ENCODE measurements around the gene GPC6. TPM values are rescaled to one million over a fixed set of nuclear protein-coding genes. Genes with fewer than 3 reads are reported as not detected.
"Not testable (repeated sequence)": the region's sequence is repeated elsewhere in the genome, so short reads cannot be mapped to it uniquely, and the experiment has no call there.

GPC6 gene
- 10 to 100 TPM; 35.9 to 61.9 TPM for total RNA-seq
- long read RNA-seq, donor 1, partial matches to known transcripts, result 2 of 61 reads
- long read RNA-seq, donor 1, other reads (novel, unspliced or antisense), result 58 of 61 reads
- long read RNA-seq, donor 2, partial matches to known transcripts, result 1 of 14 reads
- long read RNA-seq, donor 2, other reads (novel, unspliced or antisense), result 11 of 14 reads

DNA sequence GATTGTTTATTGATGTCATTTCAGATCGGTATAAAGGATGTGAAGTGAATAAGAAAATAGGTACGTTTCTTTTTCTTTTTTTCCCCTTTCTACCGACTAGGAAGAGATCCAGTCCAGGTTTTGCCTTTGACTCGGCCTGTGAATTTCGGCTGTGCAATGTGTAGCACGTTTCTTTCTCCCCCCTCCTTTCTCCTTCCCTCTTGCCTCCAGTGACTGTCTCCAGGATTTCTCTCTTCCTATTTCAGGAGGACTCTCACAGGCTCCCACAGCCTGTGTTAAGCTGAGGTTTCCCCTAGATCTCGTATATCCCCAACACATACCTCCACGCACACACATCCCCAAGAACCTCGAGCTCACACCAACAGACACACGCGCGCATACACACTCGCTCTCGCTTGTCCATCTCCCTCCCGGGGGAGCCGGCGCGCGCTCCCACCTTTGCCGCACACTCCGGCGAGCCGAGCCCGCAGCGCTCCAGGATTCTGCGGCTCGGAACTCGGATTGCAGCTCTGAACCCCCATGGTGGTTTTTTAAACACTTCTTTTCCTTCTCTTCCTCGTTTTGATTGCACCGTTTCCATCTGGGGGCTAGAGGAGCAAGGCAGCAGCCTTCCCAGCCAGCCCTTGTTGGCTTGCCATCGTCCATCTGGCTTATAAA lies at the start of gene GPC6:
GPC6 (plus strand) TSS at position 185 of the 657 bp plus-strand sequence.
- DNase-seq (ENCODE audit: low spot score), result peak; percentile 74
- intact Hi-C loops (cut with DNase I), result no loop called here

DNA sequence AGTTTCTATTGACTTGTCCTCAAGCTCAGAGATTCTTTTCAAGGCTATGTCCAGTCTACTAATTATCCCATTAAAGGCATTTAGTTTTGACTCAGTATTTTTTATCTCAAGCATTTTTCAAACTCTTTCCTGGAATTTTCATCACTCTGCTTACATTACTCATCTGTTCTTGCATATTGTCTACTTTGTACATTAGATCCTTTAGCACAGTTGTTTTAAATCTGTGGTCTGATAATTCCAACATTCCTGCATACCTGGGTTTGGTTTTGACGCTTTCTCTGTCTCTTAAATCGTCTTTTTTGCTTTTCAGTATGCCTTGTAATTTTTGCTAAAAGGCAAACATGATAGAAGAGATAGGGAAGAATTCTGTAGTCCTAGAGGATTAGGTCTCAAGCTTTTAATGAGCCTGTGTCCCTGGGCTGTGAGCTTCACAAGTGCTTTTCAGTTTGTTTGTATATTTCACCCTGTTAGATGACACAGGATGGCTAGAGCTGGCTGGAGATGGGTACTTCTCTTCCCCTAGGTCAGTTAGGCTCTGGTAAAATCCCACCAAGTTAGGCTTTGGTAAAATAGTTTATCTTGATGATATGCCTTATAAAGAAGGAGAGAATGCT lies 46.1 kb upstream of the GPC6 start:
- intact Hi-C loops (cut with DNase I), result no loop called here
- no peak for DNase-seq (ENCODE audit: low spot score)

DNA sequence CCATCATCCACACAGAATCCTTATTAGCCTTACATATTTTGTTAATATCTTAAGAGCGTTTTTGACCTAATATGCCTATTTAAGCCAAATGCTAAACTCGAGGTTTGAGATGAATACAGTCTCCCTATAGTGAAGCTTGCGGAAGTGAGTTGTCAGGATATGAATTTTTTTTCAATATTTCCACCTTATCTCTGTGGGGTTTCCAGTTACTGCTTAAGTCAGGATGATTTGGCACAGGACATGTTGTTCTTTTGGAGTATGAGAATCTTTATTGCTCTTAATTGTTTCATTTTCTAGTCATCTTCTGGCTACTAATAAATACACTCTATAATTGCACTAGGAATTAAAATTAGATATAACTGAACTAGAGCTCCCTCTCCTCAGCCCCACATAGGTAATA lies 44.2 kb upstream of the GPC6 start:
- no peak for DNase-seq (ENCODE audit: low spot score)
- intact Hi-C loops (cut with DNase I), result no loop called here

DNA sequence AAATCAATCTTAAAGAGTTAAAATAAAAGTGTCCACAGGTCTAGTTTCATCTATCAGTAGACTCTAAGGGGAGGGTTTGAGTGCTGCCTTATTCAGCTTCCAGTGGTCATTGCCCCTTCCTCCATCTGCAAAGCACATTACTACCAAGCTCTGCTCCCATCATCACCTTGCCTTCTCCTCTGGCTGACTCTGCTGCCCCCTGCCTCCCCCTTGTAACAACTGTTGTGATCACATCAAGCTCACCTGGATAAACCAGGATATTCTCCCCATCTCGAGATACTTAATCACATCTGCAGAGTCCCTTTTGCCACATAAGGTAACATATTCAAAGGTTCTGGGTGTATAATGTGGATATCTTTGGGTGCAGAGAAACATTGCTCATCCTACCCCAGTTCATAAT lies 43.3 kb upstream of the GPC6 start:
- intact Hi-C loops (cut with DNase I), result no loop called here
- no peak for DNase-seq (ENCODE audit: low spot score)

DNA sequence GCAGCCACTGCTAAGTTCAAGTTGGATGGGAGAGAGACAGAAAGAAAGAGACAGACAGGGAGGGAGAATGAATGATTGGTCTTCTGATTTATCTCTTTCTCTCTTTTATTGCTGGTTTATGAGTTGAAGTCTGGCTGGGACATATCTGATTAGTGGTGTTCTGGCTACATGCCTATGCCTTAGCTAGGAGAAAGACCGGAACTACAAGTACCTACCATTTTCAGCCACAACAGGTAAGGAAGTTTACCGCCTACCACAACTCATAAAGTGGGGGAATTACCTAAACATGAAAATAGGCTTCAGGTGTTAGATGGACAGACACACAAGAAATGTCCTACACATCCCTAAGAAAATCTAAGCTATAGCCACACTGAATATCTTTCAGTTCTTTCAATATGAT lies 36.6 kb upstream of the GPC6 start:
- intact Hi-C loops (cut with DNase I), result no loop called here
- no peak for DNase-seq (ENCODE audit: low spot score)

DNA sequence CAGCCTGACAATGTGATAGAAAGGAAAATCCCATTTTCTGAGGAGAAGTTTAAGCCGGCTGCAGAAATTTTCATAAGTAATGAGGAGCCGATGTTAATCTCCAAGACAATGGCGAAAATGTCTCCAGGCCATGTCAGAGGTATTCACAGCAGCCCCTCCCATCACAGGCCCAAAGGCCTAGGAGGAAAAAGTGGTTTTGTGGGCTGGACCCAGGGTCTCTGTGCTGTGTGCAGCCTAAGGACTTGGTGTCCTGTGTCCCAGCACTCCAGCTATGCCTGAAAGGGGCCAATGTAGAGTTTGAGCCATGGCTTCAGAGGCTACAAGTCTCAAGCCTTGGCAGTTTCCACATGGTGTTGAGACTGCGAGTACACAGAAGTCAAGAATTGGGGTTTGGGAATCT lies 32.9 kb upstream of the GPC6 start:
- no peak for DNase-seq (ENCODE audit: low spot score)
- intact Hi-C loops (cut with DNase I), result no loop called here

DNA sequence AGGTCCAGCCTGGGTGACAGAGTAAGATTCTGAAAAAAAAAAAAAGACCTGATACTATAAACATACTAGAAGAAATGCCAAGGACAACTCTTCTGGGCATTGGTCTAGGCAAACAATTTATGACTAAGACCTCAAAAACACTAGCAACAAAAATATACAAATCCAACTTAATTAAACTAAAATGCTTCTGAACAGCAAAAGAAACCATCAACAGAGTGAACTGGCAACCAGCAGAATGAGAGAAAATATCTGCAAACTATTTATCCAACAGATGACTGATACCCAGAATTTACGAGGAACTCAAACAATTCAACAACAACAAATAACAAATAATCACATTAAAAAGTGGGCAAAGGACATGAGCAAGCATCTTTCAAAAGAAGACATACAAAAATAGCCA lies 26.8 kb upstream of the GPC6 start:
- intact Hi-C loops (cut with DNase I), result no loop called here
- no peak for DNase-seq (ENCODE audit: low spot score)

DNA sequence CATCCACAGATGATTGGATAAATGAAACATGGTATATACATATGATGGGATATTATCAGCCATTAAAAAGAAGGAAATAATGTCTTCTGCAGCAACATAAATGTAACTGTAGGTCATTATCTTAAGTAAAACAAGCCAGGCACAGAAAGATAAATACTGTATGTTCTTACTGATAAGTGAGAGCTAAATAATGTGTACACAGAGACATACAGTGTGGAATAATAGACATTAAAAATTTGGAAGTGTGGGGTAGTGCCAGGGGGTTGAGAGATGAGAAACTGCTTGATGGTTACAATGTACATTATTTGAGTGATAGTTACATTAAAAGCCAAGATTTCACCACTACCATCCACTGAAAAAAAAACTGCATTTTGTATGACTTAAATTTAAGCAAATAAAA lies 26.0 kb upstream of the GPC6 start:
- DNase-seq (ENCODE audit: low spot score), result no peak
- intact Hi-C loops (cut with DNase I), result no loop called here

DNA sequence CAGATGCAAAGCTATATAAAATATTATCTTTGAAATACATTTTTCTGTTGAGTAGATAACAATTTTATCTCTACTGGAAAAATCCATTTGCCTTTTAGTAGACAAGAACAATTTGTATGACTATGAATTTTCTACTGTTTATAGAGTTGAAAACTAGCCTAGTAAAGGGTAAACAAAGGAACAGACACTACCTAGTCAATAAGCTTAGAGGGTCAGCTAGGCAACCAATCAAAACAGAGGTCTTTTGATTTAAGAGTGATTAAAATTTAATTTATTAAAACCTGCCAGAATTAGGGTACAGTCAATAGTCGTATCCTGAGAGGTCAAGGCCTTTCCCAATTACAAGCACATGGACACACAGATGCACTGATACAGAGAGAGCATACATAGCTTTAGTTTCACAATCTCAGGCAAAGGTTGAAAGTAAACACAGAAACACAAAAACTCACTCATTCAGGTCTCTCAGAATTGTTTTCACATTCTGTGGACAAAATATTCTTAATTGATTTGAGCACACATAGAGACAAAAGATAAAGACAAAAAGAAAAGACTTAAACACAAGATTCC lies 24.5 kb upstream of the GPC6 start:
- DNase-seq (ENCODE audit: low spot score), result no peak
- intact Hi-C loops (cut with DNase I), result no loop called here

DNA sequence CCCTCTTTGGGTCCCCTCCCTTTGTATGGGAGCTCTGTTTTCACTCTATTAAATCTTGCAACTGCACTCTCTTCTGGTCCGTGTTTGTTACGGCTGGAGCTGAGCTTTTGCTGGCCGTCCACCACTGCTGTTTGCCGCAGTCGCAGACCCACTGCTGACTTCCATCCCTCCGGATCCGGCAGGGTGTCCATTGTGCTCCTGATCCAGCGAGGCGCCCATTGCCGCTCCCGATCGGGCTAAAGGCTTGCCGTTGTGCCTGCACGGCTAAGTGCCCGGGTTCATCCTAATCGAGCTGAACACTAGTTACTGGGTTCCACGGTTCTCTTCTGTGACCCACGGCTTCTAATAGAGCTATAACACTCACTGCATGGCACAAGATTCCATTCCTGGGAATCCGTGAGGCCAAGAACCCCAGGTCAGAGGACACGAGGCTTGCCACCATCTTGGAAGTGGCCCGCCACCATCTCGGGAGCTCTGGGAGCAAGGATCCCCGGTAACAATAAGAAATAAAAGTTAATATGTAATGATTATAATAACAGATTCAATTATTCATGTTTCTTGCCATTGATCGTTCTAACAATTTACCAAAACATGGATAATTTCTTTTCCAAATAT lies 19.7 kb upstream of the GPC6 start:
- intact Hi-C loops (cut with DNase I); DNase-seq (ENCODE audit: low spot score): not testable (repeated sequence)

DNA sequence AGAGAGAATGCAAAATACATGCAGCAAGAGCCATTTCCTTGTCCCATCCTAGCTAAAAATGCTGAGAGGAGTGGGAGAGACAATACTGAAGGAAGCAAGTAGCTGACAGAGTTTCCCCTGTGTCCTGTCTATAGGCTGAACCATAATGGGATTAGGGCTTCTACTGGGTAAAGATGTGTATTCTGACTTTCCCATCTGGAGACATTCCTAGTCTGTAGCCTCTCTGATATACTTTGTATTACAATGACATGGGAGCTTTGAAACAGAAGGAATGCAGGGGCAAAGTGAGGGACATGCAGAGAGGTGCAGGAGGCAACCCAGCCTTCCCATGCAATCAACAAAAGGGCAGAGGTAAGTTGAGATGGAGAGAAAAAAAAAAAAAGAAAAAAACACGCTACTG lies 10.5 kb upstream of the GPC6 start:
- no peak for DNase-seq (ENCODE audit: low spot score)
- intact Hi-C loops (cut with DNase I), result no loop called here

DNA sequence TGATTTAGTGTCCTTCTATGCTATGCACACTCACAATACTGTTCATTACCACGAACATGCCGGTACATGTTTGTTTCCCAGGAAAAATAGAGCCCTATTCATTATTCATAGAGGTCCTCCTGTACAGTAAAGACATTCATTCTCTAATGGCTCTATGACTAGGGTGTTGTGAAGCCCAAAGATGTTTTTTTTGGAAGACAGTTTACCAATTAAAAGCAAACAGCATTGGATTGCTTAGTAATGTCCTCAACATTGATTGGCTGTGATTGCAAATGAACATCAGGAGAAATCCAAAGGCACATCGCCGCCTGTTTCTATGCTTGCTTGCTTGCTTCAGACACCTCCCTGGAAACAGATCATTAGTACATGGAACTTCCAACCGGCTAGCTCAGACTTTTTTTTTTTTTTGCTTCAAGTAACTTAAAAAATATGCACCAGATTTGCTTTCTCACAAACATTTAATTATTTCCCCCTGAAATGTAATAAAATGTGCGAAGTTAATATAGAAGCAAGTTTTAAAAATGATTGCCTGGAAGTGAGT lies 8.8 kb upstream of the GPC6 start:
- no peak for DNase-seq (ENCODE audit: low spot score)
- intact Hi-C loops (cut with DNase I), result no loop called here

DNA sequence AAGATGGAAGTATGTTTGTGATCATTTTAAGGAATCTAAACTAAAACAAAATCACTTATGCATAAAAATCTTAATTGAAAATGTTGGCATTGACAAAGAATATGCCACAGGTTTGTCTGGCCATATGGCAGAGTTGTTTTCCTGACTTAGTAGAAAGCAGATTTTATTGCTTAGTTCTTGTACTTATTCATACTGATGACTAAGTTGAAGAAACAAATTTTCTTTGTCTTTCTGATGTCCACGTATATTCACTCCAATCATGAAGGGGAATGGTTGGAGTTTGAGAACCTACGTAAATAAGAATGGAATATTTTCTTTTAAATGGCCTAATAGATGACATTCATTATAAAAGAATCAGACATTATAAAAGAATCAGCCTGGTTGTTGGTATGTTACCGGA lies 8.0 kb upstream of the GPC6 start:
- intact Hi-C loops (cut with DNase I), result no loop called here
- DNase-seq (ENCODE audit: low spot score), result no peak

DNA sequence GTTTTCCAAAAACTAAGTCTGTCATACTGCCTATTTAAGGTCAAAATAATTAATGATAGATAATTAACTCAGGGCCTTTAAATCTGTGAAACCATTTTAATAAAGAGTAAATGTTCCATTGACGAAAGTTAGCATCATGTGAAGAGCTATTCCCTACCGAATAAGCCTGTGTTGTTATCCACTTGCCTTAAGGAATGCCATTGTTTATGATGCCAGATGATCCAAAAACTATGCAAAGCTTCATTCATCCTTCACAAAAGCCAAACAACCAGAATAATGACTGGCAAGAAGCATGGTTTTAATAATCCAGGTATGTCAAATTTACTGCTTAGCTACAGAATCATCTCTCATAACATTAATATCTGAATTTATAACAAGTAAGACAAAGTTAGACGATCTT lies 6.5 kb upstream of the GPC6 start:
- intact Hi-C loops (cut with DNase I), result no loop called here
- no peak for DNase-seq (ENCODE audit: low spot score)

DNA sequence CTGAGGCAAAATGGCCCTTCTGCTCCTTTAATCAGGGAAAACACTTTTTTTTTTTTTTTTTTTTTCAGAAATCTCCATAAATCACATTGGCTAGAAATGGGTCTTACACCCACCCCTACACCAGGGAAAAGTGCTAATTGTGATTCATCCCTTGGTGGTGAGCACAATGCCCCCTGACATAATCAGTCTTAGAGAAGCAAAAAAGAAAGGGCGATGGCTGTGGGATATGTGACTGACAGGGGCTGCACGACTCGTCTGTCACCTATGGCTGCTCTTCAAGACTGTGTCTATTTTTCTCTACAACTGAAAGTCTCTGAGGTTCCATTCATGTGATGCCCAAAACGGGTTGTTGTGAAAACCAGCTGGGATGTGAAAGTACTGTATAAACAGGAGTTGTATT lies 3.6 kb upstream of the GPC6 start:
- no peak for DNase-seq (ENCODE audit: low spot score)
- intact Hi-C loops (cut with DNase I), result no loop called here

DNA sequence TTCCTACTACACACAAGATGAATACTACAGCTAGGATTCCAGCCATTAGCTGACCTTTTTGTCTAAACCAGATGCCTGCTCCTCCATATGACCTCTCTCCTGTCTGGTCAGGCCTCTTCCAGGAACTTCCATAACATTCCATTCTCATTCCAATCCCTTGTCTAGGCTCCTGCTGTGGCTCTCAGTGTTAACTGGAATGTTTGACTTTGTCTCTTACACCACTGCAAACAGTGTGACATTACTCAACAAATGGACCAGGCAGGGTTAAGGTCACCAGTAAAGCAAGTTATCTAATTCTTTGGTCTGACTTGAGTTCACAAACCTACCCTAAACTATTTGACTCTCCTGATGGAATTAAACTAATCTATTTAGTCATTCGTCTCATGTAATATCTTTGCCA lies 2.1 kb upstream of the GPC6 start:
- intact Hi-C loops (cut with DNase I), result no loop called here
- no peak for DNase-seq (ENCODE audit: low spot score)

DNA sequence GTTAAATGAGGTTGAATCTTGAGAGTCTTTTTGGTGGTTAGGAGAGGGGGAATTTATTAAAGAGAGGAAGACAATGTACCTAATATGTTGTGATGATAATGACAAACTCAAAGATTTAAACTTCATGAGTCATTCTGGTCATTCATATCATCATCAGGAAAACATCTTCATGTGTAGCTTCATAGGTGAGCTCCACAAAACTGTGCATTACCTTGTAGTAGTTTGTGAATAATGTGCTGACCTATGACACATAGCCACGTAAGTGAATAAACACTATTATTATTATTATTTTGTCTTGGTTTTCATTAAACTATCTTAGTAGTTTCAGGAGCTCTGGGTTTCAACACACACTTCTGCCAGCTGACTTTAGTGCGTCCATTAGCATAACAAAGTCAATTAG lies 997 bp upstream of the GPC6 start:
- intact Hi-C loops (cut with DNase I), result no loop called here
- no peak for DNase-seq (ENCODE audit: low spot score)

DNA sequence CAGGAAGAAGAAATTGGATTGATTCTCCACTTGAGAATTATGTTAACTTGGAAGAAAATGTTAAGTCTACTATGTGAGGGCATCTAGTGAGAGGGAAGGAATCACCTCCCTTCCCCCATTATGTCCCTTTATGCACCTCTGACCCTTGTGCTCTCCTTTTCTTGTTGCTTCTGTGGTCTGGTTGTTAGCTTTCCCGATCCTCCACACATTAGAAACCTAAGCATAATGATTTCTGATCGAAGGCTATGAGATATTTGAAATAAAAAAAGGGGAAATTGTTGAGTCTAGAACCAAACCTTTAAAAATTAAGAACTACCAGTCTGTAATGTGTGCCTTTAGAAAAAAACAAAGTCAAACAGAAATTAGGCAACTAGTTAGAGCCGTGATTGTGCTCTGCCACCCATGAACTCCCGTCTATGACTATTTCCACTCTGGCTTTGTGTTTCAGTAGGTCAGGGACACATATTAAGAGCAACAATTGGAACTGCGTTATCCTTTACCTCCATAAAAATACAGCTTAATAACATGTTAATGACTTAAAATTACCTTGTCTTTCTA lies 463 bp upstream of the GPC6 start:
- intact Hi-C loops (cut with DNase I), result no loop called here
- no peak for DNase-seq (ENCODE audit: low spot score)

DNA sequence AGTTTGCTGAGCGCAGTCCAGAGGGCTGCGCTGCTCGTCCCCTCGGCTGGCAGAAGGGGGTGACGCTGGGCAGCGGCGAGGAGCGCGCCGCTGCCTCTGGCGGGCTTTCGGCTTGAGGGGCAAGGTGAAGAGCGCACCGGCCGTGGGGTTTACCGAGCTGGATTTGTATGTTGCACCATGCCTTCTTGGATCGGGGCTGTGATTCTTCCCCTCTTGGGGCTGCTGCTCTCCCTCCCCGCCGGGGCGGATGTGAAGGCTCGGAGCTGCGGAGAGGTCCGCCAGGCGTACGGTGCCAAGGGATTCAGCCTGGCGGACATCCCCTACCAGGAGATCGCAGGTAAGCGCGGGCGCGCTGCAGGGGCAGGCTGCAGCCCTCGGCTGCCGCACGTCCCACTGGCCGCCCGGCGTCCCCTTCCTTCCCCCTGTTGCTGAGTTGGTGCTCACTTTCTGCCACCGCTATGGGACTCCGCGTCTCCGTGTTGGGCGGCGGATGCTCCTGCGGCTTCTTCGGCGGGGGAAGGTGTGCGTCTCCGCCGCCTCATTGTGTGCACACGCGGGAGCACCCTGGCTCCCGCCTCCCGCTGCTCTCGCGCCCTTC lies 772 bp downstream of the GPC6 start:
- intact Hi-C loops (cut with DNase I), result no loop called here
- DNase-seq (ENCODE audit: low spot score), result peak; percentile 79
